ENCODE measurements around the gene ADAMTS12. TPM values are rescaled to one million over a fixed set of nuclear protein-coding genes. Genes with fewer than 3 reads are reported as not detected.

Gene ADAMTS12
- total and polyA plus RNA-seq, 8 donors: 0.31 to 4.2 (median 0.40) TPM

DNA sequence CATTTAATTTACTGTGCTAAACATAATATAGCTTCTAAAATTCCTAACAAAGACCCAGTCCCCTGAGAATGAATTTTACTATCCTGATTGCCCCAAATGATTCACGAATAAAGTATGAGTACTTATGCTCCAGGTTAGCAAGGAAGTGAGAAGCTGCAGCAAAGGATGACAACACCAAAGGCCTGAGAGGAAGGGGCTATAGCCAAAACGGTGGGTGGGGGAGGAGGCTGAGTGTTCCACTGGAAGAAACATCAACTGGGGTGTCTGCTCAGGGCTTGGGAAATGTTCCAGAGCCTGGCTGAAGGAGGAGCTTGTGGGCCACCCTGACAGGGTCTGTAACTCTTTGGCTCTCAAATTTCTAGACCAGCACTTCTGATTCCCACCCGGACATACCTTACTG, 157.3 kb downstream of the ADAMTS12 start:
- Histone ChIP-seq H3K27me3 (no peaks in the 10 kb centered on the region), H3K4me3 (no peak overlapping the region), H3K27ac (no peak overlapping the region), H3K9me3 (no peaks in the 10 kb centered on the region), H3K36me3 (no peaks in the 10 kb centered on the region), H3K4me1 (no peaks in the 10 kb centered on the region)
- FAIRE-seq (no peak), ATAC-seq (no peak), DNase-seq (no peak)
- TF ChIP-seq, protein P1, sequence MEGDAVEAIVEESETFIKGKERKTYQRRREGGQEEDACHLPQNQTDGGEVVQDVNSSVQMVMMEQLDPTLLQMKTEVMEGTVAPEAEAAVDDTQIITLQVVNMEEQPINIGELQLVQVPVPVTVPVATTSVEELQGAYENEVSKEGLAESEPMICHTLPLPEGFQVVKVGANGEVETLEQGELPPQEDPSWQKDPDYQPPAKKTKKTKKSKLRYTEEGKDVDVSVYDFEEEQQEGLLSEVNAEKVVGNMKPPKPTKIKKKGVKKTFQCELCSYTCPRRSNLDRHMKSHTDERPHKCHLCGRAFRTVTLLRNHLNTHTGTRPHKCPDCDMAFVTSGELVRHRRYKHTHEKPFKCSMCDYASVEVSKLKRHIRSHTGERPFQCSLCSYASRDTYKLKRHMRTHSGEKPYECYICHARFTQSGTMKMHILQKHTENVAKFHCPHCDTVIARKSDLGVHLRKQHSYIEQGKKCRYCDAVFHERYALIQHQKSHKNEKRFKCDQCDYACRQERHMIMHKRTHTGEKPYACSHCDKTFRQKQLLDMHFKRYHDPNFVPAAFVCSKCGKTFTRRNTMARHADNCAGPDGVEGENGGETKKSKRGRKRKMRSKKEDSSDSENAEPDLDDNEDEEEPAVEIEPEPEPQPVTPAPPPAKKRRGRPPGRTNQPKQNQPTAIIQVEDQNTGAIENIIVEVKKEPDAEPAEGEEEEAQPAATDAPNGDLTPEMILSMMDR (IDR thresholded peaks at IDR 0.05): no peak
- 36 to 42% methylated on average over 3 of the region's 3 CpGs for WGBS, 2 donors
- intact Hi-C loops (cut with DNase I): no loop called here

DNA sequence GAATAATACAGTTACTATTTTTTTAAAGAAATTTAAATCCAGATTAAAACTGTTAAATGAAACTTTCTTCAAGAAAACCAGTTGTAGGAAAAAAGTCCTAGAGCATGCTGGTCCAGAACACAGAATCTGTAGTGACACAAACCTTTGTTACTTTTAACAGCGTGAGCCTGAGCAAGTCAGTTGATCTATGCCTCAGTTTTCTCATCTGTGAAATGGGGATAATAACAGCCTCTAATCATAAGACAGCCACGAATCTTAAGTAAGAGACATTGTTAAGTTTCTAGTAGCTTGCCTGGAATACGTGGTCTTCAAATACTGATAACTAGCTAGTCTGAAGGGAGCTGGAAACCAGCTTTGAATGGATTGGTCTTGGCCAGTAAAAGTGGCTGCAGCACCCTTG, 158.6 kb downstream of the ADAMTS12 start:
- intact Hi-C loops (cut with DNase I): no loop called here
- FAIRE-seq (no peak), DNase-seq (no peak), ATAC-seq (no peak)
- Histone ChIP-seq H3K27me3 (no peaks in the 10 kb centered on the region), H3K4me3 (no peak overlapping the region), H3K4me1 (no peaks in the 10 kb centered on the region), H3K27ac (no peak overlapping the region), H3K9me3 (no peaks in the 10 kb centered on the region), H3K36me3 (no peaks in the 10 kb centered on the region)
- TF ChIP-seq, protein P1 (IDR thresholded peaks at IDR 0.05): no peak
- 68 to 78% methylated on average over 3 of the region's 3 CpGs for WGBS, 2 donors

DNA sequence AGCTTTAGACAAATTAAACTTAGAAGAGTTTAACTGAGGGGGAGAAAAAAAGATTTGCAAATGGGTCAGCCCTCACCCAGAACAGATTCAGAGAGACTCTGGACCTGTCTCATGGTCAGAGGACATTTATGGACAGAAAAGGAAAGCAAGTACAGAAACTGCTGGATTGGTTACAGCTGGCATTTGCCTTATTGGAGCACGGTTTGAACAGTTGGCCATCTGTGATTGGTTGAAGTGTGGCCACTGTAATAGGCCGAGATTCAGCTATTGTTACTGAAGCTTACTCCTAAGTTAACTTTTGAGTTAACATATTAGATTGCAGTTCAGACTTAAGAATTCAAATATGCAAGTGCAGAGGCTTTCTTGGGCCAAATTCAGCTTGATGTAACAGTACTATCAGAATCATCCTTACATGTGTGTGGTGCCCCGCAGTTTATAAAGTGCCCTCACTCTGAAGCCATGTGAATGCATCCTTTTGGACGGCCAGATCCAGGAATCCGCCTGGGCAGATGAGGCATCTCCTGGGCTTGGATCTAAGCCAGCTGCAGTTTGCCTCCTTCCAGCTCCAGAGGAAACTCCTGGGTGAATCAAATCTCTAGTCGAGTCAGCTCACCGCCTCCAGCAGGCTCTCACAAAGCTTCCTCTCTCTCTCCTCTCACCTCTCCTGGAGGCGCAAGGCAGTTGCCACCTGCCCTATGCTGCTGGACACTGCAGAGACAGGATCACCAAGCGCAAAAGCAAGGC, 165.2 kb downstream of the ADAMTS12 start:
- 78 to 86% methylated on average over 9 of the region's 9 CpGs for WGBS, 2 donors
- no peak overlapping the region for H3K27ac ChIP-seq
- FAIRE-seq (no peak), DNase-seq (peak in 1 of 6 donors; percentile 23), ATAC-seq (no peak)
- H3K4me3 ChIP-seq: no peak overlapping the region
- TF ChIP-seq, protein P1 (IDR thresholded peaks at IDR 0.05): no peak
- intact Hi-C loops (cut with DNase I): no loop called here
- H3K36me3 ChIP-seq: no peaks in the 10 kb centered on the region
- H3K4me1 ChIP-seq: no peaks in the 10 kb centered on the region
- H3K9me3 ChIP-seq: no peaks in the 10 kb centered on the region
- H3K27me3 ChIP-seq: no peaks in the 10 kb centered on the region

DNA sequence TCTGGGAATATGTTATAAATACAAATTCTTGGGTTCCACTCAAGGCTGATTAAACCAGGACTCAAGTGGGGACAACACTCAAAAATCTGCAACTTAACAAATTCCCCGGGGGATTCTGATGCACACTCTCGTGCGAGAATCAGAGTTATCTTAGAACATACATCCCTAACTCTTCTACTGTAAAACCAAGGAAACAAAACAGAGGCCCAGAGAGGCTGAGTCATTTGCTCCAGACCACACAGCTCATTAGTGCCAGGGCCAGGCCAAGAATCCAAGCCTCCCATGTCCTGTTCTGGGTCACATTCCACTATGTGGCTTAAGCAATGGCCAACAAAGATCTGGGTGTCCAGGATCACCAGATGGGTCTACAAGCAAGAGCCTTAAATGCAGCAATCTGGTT, 166.0 kb downstream of the ADAMTS12 start:
- no peaks in the 10 kb centered on the region for H3K4me1 ChIP-seq
- H3K36me3 ChIP-seq: no peaks in the 10 kb centered on the region
- ATAC-seq (no peak), FAIRE-seq (no peak), DNase-seq (no peak)
- H3K4me3 ChIP-seq: no peak overlapping the region
- H3K27ac ChIP-seq: no peak overlapping the region
- intact Hi-C loops (cut with DNase I): no loop called here
- TF ChIP-seq, protein P1 (IDR thresholded peaks at IDR 0.05): no peak
- no peaks in the 10 kb centered on the region for H3K9me3 ChIP-seq
- H3K27me3 ChIP-seq: no peaks in the 10 kb centered on the region
- WGBS, 2 donors: 89 to 94% methylated on average over 3 of the region's 3 CpGs

DNA sequence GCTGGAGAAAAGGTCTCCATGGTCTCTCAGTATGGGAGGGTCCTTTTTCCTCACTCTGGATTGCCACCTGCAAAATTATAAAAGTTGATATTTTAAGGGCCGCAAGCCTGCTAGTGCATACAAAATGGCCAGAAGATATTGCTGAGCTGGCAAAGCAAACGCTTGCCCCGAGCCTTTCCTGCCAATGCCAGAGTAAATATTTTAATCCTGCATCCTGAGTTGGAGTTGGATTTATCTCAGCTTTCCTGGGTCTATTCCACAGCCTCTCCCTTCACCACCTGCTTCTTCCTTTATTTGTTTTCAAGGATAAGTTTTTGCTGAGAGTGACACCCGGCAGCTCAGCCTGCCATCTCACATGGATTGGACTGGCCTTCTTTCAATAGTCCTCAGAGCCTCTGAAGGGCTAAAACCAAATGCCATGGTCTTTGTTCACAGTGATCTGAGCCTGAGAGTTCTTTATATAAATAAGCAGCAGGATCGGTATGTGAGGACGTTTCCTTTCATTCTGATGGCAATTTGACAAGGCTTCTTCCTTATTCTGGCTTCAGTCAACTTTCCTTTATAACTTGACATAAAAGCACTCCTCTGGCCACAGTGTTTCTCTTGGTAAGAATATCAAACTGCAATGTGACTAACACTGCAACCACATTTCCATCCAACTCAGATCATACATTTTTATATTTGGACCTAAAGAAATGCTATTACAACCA, 170.1 kb downstream of the ADAMTS12 start:
- Histone ChIP-seq H3K4me3 (no peak overlapping the region), H3K36me3 (no peaks in the 10 kb centered on the region), H3K27ac (no peak overlapping the region), H3K9me3 (no peaks in the 10 kb centered on the region), H3K4me1 (no peaks in the 10 kb centered on the region), H3K27me3 (no peaks in the 10 kb centered on the region)
- no peak for FAIRE-seq
- intact Hi-C loops (cut with DNase I): no loop called here
- WGBS, 2 donors: 23 to 26% methylated on average over 6 of the region's 6 CpGs
- TF ChIP-seq, protein P1 (IDR thresholded peaks at IDR 0.05): no peak
- ATAC-seq: peak in 1 of 4 donors; percentile 59
- no peak for DNase-seq
